Measurements from ENCODE around the gene ATAD5. TPM values are rescaled to one million over a fixed set of nuclear protein-coding genes. Genes with fewer than 3 reads are reported as not detected.
"Not testable (repeated sequence)": the region's sequence is repeated elsewhere in the genome, so short reads cannot be mapped to it uniquely, and the experiment has no call there.

The ATAD5 gene
- total RNA-seq, 1 donor from 2014 or later, result 6.3 TPM

DNA sequence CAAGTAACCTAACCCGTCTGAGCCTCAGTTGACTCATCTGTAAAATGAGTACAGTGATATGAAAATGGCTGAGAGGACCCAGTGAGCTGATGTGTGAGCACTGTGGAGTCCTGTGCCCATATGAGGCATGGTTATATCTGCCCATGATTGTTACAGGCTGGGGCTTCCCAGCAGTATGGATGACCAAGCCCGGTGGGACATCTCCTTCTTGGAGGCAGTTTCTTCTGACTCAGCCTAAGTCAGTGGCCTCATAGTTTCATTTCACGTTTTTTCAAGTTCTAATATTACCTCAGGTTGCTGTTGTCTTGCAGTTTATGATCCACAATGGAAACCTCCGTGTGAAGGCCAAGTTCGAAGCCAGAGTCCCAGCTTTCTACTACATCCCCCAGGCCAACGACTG lies 94.8 kb downstream of the ATAD5 start:
- no peak overlapping the region for H3K4me3 Mint-ChIP-seq (ENCODE audit: unreplicated experiment)
- no peak overlapping the region for H3K27ac Mint-ChIP-seq (ENCODE audit: unreplicated experiment)
- peaks cover 4% of the 10 kb centered on the region for H3K4me1 Mint-ChIP-seq (ENCODE audit: unreplicated experiment)
- TF ChIP-seq, protein P1, sequence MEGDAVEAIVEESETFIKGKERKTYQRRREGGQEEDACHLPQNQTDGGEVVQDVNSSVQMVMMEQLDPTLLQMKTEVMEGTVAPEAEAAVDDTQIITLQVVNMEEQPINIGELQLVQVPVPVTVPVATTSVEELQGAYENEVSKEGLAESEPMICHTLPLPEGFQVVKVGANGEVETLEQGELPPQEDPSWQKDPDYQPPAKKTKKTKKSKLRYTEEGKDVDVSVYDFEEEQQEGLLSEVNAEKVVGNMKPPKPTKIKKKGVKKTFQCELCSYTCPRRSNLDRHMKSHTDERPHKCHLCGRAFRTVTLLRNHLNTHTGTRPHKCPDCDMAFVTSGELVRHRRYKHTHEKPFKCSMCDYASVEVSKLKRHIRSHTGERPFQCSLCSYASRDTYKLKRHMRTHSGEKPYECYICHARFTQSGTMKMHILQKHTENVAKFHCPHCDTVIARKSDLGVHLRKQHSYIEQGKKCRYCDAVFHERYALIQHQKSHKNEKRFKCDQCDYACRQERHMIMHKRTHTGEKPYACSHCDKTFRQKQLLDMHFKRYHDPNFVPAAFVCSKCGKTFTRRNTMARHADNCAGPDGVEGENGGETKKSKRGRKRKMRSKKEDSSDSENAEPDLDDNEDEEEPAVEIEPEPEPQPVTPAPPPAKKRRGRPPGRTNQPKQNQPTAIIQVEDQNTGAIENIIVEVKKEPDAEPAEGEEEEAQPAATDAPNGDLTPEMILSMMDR (IDR thresholded peaks at IDR 0.05; ENCODE audit: unreplicated experiment), result no peak
- H3K9me3 Mint-ChIP-seq (ENCODE audit: unreplicated experiment), result no peaks in the 10 kb centered on the region
- DNase-seq (ENCODE audit: low spot score), result no peak
- peaks cover 5% of the 10 kb centered on the region for H3K36me3 Mint-ChIP-seq (ENCODE audit: low read depth, unreplicated experiment)
- H3K27me3 Mint-ChIP-seq (ENCODE audit: unreplicated experiment), result peaks cover 16% of the 10 kb centered on the region

DNA sequence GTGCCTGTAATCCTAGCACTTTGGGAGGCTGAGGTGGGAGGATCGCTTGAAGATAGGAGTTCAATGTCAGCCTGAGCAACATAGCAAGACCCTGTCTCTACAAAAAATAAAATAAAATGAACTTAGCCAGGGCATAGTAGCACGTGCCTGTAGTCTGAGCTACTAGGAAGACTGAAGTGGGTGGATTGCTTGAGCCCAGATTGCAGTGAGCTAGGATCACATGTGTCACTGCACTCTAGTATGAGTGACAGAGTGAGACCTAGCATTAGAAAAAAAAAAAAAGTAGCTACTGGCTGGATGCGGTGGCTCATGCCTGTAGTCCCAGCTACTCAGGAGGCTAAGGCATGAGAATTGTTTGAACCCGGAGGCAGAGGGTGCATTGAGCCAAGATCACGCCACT lies 96.0 kb downstream of the ATAD5 start:
- H3K36me3 Mint-ChIP-seq (ENCODE audit: low read depth, unreplicated experiment), result peaks cover 2% of the 10 kb centered on the region
- H3K27me3 Mint-ChIP-seq (ENCODE audit: unreplicated experiment), result peaks cover 16% of the 10 kb centered on the region
- no peaks in the 10 kb centered on the region for H3K9me3 Mint-ChIP-seq (ENCODE audit: unreplicated experiment)
- TF ChIP-seq, protein P1 (IDR thresholded peaks at IDR 0.05; ENCODE audit: unreplicated experiment), result no peak
- no peak overlapping the region for H3K4me3 Mint-ChIP-seq (ENCODE audit: unreplicated experiment)
- H3K27ac Mint-ChIP-seq (ENCODE audit: unreplicated experiment), result no peak overlapping the region
- H3K4me1 Mint-ChIP-seq (ENCODE audit: unreplicated experiment), result peaks cover 2% of the 10 kb centered on the region
- no peak for DNase-seq (ENCODE audit: low spot score)

GRCh38 chr17:30928584-30928983 lies 96.8 kb downstream of the ATAD5 start:
- no peak for DNase-seq (ENCODE audit: low spot score)
- Mint-ChIP-seq H3K9me3 (ENCODE audit: unreplicated experiment) (no peaks in the 10 kb centered on the region), H3K36me3 (ENCODE audit: low read depth, unreplicated experiment) (no peaks in the 10 kb centered on the region), H3K27me3 (ENCODE audit: unreplicated experiment) (peaks cover 12% of the 10 kb centered on the region), H3K4me3 (ENCODE audit: unreplicated experiment) (no peak overlapping the region), H3K27ac (ENCODE audit: unreplicated experiment) (no peak overlapping the region), H3K4me1 (ENCODE audit: unreplicated experiment) (no peaks in the 10 kb centered on the region)
- TF ChIP-seq, protein P1 (IDR thresholded peaks at IDR 0.05; ENCODE audit: unreplicated experiment), result no peak

DNA sequence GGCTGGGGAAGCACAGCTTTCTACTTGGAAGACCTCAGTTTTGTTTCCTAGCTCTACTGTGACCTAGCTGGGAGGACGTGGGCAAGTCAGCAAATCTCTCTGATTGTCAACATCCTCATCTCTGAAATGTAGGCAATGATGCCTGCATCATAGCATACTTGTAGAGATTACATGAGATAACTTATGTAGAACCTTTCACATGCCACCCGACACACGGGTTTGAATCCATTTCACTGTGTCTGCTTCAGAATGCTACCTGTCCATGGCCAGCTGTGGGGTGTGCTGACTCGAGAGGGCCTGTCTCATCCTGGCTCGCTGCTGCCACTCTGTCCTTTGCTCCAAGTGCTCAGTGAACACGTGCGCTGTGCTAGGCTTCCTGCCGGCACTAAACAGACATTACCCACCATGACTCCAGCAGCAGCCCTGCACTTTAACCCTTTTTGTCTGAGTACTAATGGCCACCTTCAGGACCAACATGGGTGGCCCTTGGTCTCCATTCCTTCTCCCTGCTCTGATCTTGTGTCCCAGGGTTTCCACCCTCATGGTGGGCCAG lies 97.4 kb downstream of the ATAD5 start:
- TF ChIP-seq, protein P1 (IDR thresholded peaks at IDR 0.05; ENCODE audit: unreplicated experiment), result no peak
- Mint-ChIP-seq H3K4me1 (ENCODE audit: unreplicated experiment) (no peaks in the 10 kb centered on the region), H3K27ac (ENCODE audit: unreplicated experiment) (no peak overlapping the region), H3K27me3 (ENCODE audit: unreplicated experiment) (peaks cover 10% of the 10 kb centered on the region), H3K9me3 (ENCODE audit: unreplicated experiment) (no peaks in the 10 kb centered on the region), H3K4me3 (ENCODE audit: unreplicated experiment) (no peak overlapping the region), H3K36me3 (ENCODE audit: low read depth, unreplicated experiment) (no peaks in the 10 kb centered on the region)
- no peak for DNase-seq (ENCODE audit: low spot score)

DNA sequence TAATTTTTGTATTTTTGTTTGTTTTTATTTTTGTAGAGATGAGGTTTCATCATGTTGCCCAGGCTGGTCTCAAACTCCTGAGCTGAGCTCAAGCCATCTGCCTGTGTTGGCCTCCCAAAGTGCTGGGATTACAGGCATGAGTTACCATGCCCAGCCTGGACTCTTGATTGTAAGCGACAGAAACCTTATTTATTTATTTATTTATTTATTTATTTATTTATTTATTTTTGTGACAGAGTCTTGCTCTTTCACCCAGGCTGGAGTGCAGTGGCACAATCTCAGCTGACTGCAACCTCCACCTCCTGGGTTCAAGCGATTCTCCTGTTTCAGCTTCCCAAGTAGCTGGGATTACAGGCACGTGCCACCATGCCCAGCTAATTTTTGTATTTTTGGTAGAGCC lies 98.1 kb downstream of the ATAD5 start:
- H3K27me3 Mint-ChIP-seq (ENCODE audit: unreplicated experiment); DNase-seq (ENCODE audit: low spot score); H3K27ac Mint-ChIP-seq (ENCODE audit: unreplicated experiment); H3K4me1 Mint-ChIP-seq (ENCODE audit: unreplicated experiment); H3K4me3 Mint-ChIP-seq (ENCODE audit: unreplicated experiment); H3K36me3 Mint-ChIP-seq (ENCODE audit: low read depth, unreplicated experiment); H3K9me3 Mint-ChIP-seq (ENCODE audit: unreplicated experiment): not testable (repeated sequence)

All from endothelial cell (in vitro differentiated cells).